ENCODE data around the gene LZTS3.
"Not testable (repeated sequence)": the region's sequence is repeated elsewhere in the genome, so short reads cannot be mapped to it uniquely, and the experiment has no call there.

The LZTS3 gene

GRCh38 chr20:3135507-3136070 lies 37.8 kb downstream of the LZTS3 start:
- DNase-seq (ENCODE audit: low read depth): peak; percentile 61

- no peak for DNase-seq (ENCODE audit: low read depth)
Measured at GRCh38 chr20:3134151-3134550, 39.2 kb downstream of the LZTS3 start.

GRCh38 chr20:3133155-3133554 lies 40.2 kb downstream of the LZTS3 start:
- DNase-seq (ENCODE audit: low read depth): no peak

GRCh38 chr20:3130051-3130600 lies 43.2 kb downstream of the LZTS3 start:
- no peak for DNase-seq (ENCODE audit: low read depth)

GRCh38 chr20:3129094-3129493 lies 44.3 kb downstream of the LZTS3 start:
- no peak for DNase-seq (ENCODE audit: low read depth)

- DNase-seq (ENCODE audit: low read depth): no peak
Measured at GRCh38 chr20:3128275-3128984, 44.9 kb downstream of the LZTS3 start.

GRCh38 chr20:3126527-3126859 lies 46.9 kb downstream of the LZTS3 start:
- DNase-seq (ENCODE audit: low read depth): no peak

- not testable (repeated sequence) for DNase-seq (ENCODE audit: low read depth)
Measured at GRCh38 chr20:3125776-3126526, 47.4 kb downstream of the LZTS3 start.

- DNase-seq (ENCODE audit: low read depth): not testable (repeated sequence)
Measured at GRCh38 chr20:3124773-3125560, 48.4 kb downstream of the LZTS3 start.

- DNase-seq (ENCODE audit: low read depth): not testable (repeated sequence)
Measured at GRCh38 chr20:3124163-3124562, 49.2 kb downstream of the LZTS3 start.

- no peak for DNase-seq (ENCODE audit: low read depth)
Measured at GRCh38 chr20:3123542-3123941, 49.8 kb downstream of the LZTS3 start.

GRCh38 chr20:3121955-3122610 lies 51.3 kb downstream of the LZTS3 start:
- no peak for DNase-seq (ENCODE audit: low read depth)

- no peak for DNase-seq (ENCODE audit: low read depth)
Measured at GRCh38 chr20:3121271-3121911, 52.0 kb downstream of the LZTS3 start.

GRCh38 chr20:3119044-3119443 lies 54.3 kb downstream of the LZTS3 start:
- no peak for DNase-seq (ENCODE audit: low read depth)

GRCh38 chr20:3117839-3118379 lies 55.4 kb downstream of the LZTS3 start:
- DNase-seq (ENCODE audit: low read depth): peak; percentile 62

- no peak for DNase-seq (ENCODE audit: low read depth)
Measured at GRCh38 chr20:3116341-3116740, 57.0 kb downstream of the LZTS3 start.

- peak; percentile 72 for DNase-seq (ENCODE audit: low read depth)
Measured at GRCh38 chr20:3115190-3116107, 57.9 kb downstream of the LZTS3 start.
